Neutrophil (primary cell): ENCODE measurements around the gene ENOX1.

ENCODE experiments used
- H3K27ac ChIP-seq: fragments of 200-600 bp; sonication (generic); 2 replicates; pipeline ENCODE4 v1.5.1; 2016; ENCODE audit warnings: mild to moderate bottlenecking, moderate library complexity
- H3K27me3 ChIP-seq: fragments of 200-600 bp; sonication (generic); 2 replicates; pipeline ENCODE4 v1.6.0; 2016; ENCODE audit warnings: mild to moderate bottlenecking
- H3K36me3 ChIP-seq: fragments of 200-600 bp; sonication (generic); 2 replicates; pipeline ENCODE4 v1.5.1; 2017
- H3K4me1 ChIP-seq, 2 experiments: fragments of 200-600 bp in 1 of 2; sonication (generic) in 1 of 2; 1 replicate in 1 of 2; 2 replicates in 1 of 2; pipeline versions ENCODE4 v1.5.1 to v1.6.1; 2013 to 2016; ENCODE audit warnings: low read depth in 1 of 2, low read length in 1 of 2, mild to moderate bottlenecking in 1 of 2, moderate library complexity in 1 of 2; ENCODE audit not compliant: control insufficient read depth in 1 of 2, insufficient read depth in 1 of 2
- H3K4me3 ChIP-seq, 2 experiments: fragments of 200-600 bp in 1 of 2; sonication (generic) in 1 of 2; 1 replicate in 1 of 2; 2 replicates in 1 of 2; pipeline ENCODE4 v1.5.1; 2013 to 2016; ENCODE audit warnings: low read depth in 1 of 2, low read length in 1 of 2, mild to moderate bottlenecking in 1 of 2, moderate library complexity in 1 of 2
- H3K9me3 ChIP-seq: fragments of 200-600 bp; sonication (generic); 2 replicates; pipeline ENCODE4 v1.5.1; 2016
- TF ChIP-seq, protein P1 (sequence below): fragments of 200-600 bp; sonication (generic); IDR thresholded peaks from 2 replicates; pipeline ENCODE4 v1.5.1; 2016; ENCODE audit warnings: antibody characterized with exemption

The ENOX1 gene

DNA sequence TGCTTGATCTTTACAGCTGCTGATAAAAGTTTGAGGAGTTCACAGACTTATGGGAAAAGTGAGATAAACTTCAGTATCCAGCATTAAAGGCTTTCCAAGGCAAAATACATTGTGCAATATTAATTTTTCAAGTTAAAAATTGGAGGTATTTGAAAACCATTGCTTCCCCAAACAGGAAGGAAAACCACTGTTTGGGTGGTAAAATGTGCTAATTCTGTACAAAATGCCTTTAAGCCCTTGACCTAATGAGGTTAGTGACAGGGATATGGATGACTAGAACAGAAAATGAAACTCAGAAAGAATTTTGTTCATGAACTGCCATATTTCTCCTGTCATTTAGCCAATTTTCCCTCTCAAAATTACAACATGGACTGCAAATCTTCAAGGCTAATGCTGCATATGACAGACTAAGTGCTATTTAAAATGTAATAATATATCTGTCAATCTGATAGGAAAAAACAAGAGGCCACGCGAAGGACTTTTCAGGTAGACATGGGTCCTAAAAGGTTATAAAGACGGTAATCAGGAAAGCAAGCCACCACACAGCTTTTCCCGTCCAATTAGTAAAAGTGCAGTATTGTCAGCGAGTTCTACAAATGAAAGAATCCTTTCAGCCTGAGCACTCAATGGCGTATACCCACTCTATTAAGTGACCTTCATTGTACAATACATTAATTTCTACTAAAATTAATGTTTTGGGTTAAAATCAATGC lies 212.8 kb downstream of the ENOX1 start:
- H3K36me3 ChIP-seq, result no peaks in the 10 kb centered on the region
- H3K9me3 ChIP-seq, result no peaks in the 10 kb centered on the region
- H3K4me1 ChIP-seq, result no peaks in the 10 kb centered on the region
- H3K27me3 ChIP-seq, result no peaks in the 10 kb centered on the region
- H3K27ac ChIP-seq, result no peak overlapping the region
- TF ChIP-seq, protein P1, sequence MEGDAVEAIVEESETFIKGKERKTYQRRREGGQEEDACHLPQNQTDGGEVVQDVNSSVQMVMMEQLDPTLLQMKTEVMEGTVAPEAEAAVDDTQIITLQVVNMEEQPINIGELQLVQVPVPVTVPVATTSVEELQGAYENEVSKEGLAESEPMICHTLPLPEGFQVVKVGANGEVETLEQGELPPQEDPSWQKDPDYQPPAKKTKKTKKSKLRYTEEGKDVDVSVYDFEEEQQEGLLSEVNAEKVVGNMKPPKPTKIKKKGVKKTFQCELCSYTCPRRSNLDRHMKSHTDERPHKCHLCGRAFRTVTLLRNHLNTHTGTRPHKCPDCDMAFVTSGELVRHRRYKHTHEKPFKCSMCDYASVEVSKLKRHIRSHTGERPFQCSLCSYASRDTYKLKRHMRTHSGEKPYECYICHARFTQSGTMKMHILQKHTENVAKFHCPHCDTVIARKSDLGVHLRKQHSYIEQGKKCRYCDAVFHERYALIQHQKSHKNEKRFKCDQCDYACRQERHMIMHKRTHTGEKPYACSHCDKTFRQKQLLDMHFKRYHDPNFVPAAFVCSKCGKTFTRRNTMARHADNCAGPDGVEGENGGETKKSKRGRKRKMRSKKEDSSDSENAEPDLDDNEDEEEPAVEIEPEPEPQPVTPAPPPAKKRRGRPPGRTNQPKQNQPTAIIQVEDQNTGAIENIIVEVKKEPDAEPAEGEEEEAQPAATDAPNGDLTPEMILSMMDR, result no peak
- no peak overlapping the region for H3K4me3 ChIP-seq

GRCh38 chr13:43573361-43573740 lies 213.4 kb downstream of the ENOX1 start:
- Histone ChIP-seq H3K27ac (no peak overlapping the region), H3K4me3 (no peak overlapping the region), H3K27me3 (no peaks in the 10 kb centered on the region), H3K9me3 (no peaks in the 10 kb centered on the region), H3K4me1 (no peaks in the 10 kb centered on the region), H3K36me3 (no peaks in the 10 kb centered on the region)
- TF ChIP-seq, protein P1, result no peak

- H3K4me3 ChIP-seq, result no peak overlapping the region
- no peaks in the 10 kb centered on the region for H3K9me3 ChIP-seq
- H3K27ac ChIP-seq, result no peak overlapping the region
- no peaks in the 10 kb centered on the region for H3K36me3 ChIP-seq
- no peaks in the 10 kb centered on the region for H3K4me1 ChIP-seq
- no peaks in the 10 kb centered on the region for H3K27me3 ChIP-seq
- TF ChIP-seq, protein P1, result no peak
Observed at GRCh38 chr13:43572656-43573360, 214.0 kb downstream of the ENOX1 start.

DNA sequence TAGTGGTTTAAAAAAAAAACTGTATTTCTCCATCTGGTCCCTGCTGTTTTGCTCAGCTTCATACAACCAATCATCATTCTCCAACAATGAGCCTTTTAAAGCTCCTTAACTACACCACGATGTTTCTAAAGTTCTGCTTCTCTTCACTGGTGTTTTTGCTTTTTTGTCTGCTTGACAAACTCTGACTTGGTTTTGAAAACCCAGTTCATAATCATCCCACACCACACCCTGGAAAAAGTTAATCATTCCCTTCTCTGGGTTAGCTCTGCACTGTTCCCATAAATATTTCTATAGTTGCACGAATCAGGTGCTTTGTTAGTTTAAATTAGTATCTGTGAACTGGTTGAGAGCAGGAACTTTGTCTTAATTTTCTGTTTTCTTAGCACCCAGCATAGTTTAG lies 217.1 kb downstream of the ENOX1 start:
- no peak overlapping the region for H3K4me3 ChIP-seq
- no peaks in the 10 kb centered on the region for H3K4me1 ChIP-seq
- no peak overlapping the region for H3K27ac ChIP-seq
- no peaks in the 10 kb centered on the region for H3K36me3 ChIP-seq
- no peaks in the 10 kb centered on the region for H3K27me3 ChIP-seq
- TF ChIP-seq, protein P1, result no peak
- no peaks in the 10 kb centered on the region for H3K9me3 ChIP-seq

- H3K4me3 ChIP-seq, result no peak overlapping the region
- no peaks in the 10 kb centered on the region for H3K4me1 ChIP-seq
- no peaks in the 10 kb centered on the region for H3K27me3 ChIP-seq
- no peak overlapping the region for H3K27ac ChIP-seq
- H3K9me3 ChIP-seq, result no peaks in the 10 kb centered on the region
- TF ChIP-seq, protein P1, result no peak
- no peaks in the 10 kb centered on the region for H3K36me3 ChIP-seq
Observed at GRCh38 chr13:43567608-43568007, 219.2 kb downstream of the ENOX1 start.
